Measurements from ENCODE around the gene ANGPTL5. TPM values are rescaled to one million over a fixed set of nuclear protein-coding genes. Genes with fewer than 3 reads are reported as not detected.
"Not testable (repeated sequence)": the region's sequence is repeated elsewhere in the genome, so short reads cannot be mapped to it uniquely, and the experiment has no call there.

Gene ANGPTL5
- total RNA-seq = not detected

DNA sequence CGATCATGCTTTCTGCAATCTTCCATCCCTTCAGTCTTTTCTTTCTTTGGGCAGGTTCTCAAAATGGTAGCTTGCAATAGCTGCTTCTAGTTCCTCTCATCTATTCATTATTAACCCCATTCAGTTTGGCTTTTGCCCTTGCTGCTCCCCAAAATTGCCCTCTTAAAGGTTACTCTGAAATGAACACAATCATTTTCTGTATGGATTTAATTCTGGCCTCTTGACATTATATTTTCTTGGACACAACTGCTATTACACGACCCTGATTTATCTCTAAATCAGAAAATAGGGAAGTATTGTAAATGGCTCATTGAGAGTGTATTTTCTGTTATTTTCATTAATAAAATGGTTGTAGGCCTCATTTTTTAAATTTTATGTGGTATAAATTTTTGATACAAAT lies at the start of gene ANGPTL5:
ANGPTL5 (minus strand) TSS at position 101 of the 400 bp plus-strand sequence. CDS start 8,613 bp downstream, outside the sequence.
- DNase-seq = no peak
- no peak for TF ChIP-seq POLR2A (IDR thresholded peaks at IDR 0.05)
- TF ChIP-seq, protein P1, sequence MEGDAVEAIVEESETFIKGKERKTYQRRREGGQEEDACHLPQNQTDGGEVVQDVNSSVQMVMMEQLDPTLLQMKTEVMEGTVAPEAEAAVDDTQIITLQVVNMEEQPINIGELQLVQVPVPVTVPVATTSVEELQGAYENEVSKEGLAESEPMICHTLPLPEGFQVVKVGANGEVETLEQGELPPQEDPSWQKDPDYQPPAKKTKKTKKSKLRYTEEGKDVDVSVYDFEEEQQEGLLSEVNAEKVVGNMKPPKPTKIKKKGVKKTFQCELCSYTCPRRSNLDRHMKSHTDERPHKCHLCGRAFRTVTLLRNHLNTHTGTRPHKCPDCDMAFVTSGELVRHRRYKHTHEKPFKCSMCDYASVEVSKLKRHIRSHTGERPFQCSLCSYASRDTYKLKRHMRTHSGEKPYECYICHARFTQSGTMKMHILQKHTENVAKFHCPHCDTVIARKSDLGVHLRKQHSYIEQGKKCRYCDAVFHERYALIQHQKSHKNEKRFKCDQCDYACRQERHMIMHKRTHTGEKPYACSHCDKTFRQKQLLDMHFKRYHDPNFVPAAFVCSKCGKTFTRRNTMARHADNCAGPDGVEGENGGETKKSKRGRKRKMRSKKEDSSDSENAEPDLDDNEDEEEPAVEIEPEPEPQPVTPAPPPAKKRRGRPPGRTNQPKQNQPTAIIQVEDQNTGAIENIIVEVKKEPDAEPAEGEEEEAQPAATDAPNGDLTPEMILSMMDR (IDR thresholded peaks at IDR 0.05) = no peak
- Histone ChIP-seq H3K9me3 (no peaks in the 10 kb centered on the region), H3K4me1 (peaks cover 0 to 11% (median 3%) of the 10 kb centered on the region in 4 donors), H3K27me3 (no peaks in the 10 kb centered on the region), H3K27ac (peak within 1 kb of the TSS; percentile 81 to 86 (median 82)), H3K36me3 (no peaks in the 10 kb centered on the region), H3K4me3 (peak within 1 kb of the TSS; percentile 73 to 84 (median 77))

DNA sequence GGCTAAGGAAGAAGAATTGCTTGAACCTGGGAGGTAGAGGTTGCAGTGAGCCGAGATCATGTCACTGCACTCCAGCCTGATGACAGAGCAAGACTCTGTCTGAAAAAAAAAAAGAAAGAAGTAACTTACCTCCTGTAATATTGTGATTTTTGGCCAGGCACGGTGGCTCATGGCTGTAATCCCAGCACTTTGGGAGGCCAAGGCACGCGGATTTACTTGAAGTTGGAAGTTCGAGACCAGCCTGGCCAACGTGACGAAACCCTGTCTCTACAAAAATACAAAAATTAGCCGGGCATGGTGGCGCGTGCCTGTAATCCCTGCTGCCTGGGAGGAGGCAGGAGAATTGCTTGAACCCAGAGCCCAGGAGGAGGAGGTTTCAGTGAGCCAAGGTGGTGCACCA lies 47.9 kb upstream of the ANGPTL5 start:
- not testable (repeated sequence) for H3K36me3 ChIP-seq, H3K9me3 ChIP-seq, DNase-seq, H3K27ac ChIP-seq, H3K27me3 ChIP-seq, H3K4me1 ChIP-seq, H3K4me3 ChIP-seq

DNA sequence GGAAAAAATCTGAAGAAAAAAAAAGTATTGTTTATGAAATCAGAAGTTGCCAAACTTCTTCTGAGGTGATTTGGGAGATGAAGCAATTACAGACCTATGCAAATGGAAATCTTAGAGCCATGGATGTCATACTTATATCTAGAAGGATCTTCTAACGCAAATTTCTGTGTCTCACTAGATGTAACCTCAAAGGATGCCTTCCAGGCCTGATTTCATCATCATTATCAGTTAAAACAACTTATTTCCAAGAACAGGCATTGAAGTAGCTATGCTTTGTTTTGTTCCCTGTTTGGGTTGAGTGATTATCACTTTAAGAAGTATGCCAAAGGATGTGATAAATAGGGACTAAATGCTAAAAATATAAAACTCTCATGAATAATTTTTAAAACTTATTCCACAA lies 43.9 kb upstream of the ANGPTL5 start:
- Histone ChIP-seq H3K27ac (no peak overlapping the region), H3K36me3 (no peaks in the 10 kb centered on the region), H3K9me3 (no peaks in the 10 kb centered on the region), H3K4me3 (no peak overlapping the region), H3K4me1 (no peaks in the 10 kb centered on the region), H3K27me3 (no peaks in the 10 kb centered on the region)
- DNase-seq = no peak
- TF ChIP-seq, protein P1 (IDR thresholded peaks at IDR 0.05) = no peak
- no peak for TF ChIP-seq POLR2A (IDR thresholded peaks at IDR 0.05)

DNA sequence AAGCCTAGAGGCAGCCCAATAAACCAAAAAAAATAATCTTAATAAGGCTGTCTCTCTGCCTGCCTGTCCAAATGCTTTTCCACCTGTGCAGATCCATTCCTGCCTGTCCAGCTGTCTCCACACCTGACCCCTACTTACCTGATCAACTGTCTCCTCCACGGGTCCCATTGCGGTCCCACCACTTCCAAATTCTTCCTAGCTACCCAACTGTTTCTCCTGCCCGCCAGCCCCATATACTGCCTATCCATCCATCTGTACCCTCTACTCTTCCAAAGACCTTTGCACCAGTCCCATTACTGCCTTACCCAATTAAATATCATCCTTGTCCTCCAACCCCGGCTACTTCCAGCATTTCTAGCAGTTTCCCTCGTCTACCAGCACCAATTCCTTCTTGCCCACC lies 39.4 kb upstream of the ANGPTL5 start:
- H3K27me3 ChIP-seq = no peaks in the 10 kb centered on the region
- no peak overlapping the region for H3K27ac ChIP-seq
- DNase-seq = no peak
- H3K9me3 ChIP-seq = no peaks in the 10 kb centered on the region
- no peaks in the 10 kb centered on the region for H3K36me3 ChIP-seq
- no peaks in the 10 kb centered on the region for H3K4me1 ChIP-seq
- TF ChIP-seq, protein P1 (IDR thresholded peaks at IDR 0.05) = no peak
- TF ChIP-seq POLR2A (IDR thresholded peaks at IDR 0.05) = no peak
- H3K4me3 ChIP-seq = no peak overlapping the region

DNA sequence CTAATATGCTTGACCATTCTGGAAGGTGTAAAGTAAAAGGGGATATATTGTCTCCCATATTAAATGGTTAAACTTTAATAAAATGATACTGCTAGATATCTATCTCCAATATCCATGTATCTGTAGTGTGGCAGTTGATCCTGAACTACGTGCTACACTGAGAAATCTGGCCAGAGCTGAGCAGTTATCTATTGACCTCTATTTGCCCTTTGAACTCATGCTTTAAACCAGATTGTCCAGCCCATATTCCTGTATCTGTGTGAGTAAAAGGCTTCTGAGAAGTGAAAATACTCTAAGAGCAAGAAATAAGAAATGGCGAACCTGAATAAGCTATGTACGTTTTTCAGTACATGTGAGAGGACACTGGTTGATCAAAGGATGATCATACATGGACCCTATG lies 39.0 kb upstream of the ANGPTL5 start:
- Histone ChIP-seq H3K27ac (no peak overlapping the region), H3K27me3 (no peaks in the 10 kb centered on the region), H3K9me3 (no peaks in the 10 kb centered on the region), H3K4me1 (no peaks in the 10 kb centered on the region), H3K36me3 (no peaks in the 10 kb centered on the region), H3K4me3 (no peak overlapping the region)
- no peak for TF ChIP-seq POLR2A (IDR thresholded peaks at IDR 0.05)
- TF ChIP-seq, protein P1 (IDR thresholded peaks at IDR 0.05) = no peak
- DNase-seq = no peak

DNA sequence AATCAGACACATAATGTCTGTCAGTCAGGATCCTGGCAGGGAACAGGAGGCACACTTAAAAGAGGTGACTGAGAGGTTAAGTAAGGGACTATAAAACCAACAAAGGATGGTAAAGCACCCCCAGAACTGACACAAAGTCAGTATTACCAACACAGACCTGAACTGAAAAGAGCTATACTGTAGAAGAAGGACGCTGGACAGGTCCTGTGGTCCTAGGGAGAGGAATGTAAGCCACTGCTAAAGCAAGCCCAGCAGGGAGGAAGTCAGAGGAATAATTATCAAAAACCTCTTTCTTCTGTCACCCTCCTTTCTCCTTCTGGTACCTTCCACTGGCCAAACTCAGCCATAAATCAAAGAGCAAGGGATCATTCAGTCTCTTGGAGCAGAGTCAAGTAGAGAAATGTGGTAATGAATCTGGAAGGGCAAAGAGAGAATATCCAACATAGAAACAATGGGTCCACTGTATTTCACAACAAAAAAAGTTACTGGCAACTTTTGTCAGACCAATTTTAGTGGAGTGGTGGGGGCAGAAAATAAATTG lies 33.4 kb upstream of the ANGPTL5 start:
- no peak overlapping the region for H3K27ac ChIP-seq
- no peaks in the 10 kb centered on the region for H3K4me1 ChIP-seq
- H3K9me3 ChIP-seq = no peaks in the 10 kb centered on the region
- H3K27me3 ChIP-seq = no peaks in the 10 kb centered on the region
- no peak for DNase-seq
- TF ChIP-seq POLR2A (IDR thresholded peaks at IDR 0.05) = no peak
- TF ChIP-seq, protein P1 (IDR thresholded peaks at IDR 0.05) = no peak
- H3K36me3 ChIP-seq = no peaks in the 10 kb centered on the region
- H3K4me3 ChIP-seq = no peak overlapping the region

Data from Peyer's patch (tissue), 4 donors.